Measurements from ENCODE around the gene MIF4GD.

The MIF4GD gene

GRCh38 chr17:75270966-75271232 is at the start of gene MIF4GD:
Gene MIF4GD, minus strand, starts transcription at chr17:75271231. Its CDS starts 1,036 bp downstream, at chr17:75270195.
- Mint-ChIP-seq H3K4me1 (peaks cover 25% of the 10 kb centered on the region), H3K4me3 (peak within 1 kb of the TSS; percentile 87), H3K36me3 (peaks cover 5% of the 10 kb centered on the region), H3K9me3 (no peaks in the 10 kb centered on the region), H3K27me3 (no peaks in the 10 kb centered on the region), H3K27ac (peak within 1 kb of the TSS; percentile 82)
- DNase-seq (ENCODE audit: low spot score in 2 of 2): no peak
- ATAC-seq (ENCODE audit: low read depth): peak; percentile 18

GRCh38 chr17:75319904-75320691 is 49.1 kb upstream of the MIF4GD start:
- ATAC-seq (ENCODE audit: low read depth): peak; percentile 60
- DNase-seq (ENCODE audit: low spot score in 2 of 2): no peak
- H3K4me1 Mint-ChIP-seq: peaks cover 37% of the 10 kb centered on the region
- peaks cover 14% of the 10 kb centered on the region for H3K36me3 Mint-ChIP-seq
- no peaks in the 10 kb centered on the region for H3K9me3 Mint-ChIP-seq
- peak overlapping the region; percentile 96 for H3K27ac Mint-ChIP-seq
- peak overlapping the region; percentile 64 for H3K4me3 Mint-ChIP-seq
- no peaks in the 10 kb centered on the region for H3K27me3 Mint-ChIP-seq

GRCh38 chr17:75318615-75319222 is 47.7 kb upstream of the MIF4GD start:
- Mint-ChIP-seq H3K36me3 (peaks cover 14% of the 10 kb centered on the region), H3K4me1 (peaks cover 40% of the 10 kb centered on the region), H3K27me3 (no peaks in the 10 kb centered on the region), H3K4me3 (peak overlapping the region; percentile 41), H3K9me3 (no peaks in the 10 kb centered on the region), H3K27ac (peak overlapping the region; percentile 96)
- no peak for DNase-seq (ENCODE audit: low spot score in 2 of 2)
- ATAC-seq (ENCODE audit: low read depth): no peak

- Mint-ChIP-seq H3K27me3 (no peaks in the 10 kb centered on the region), H3K27ac (peak overlapping the region; percentile 96), H3K9me3 (no peaks in the 10 kb centered on the region), H3K4me1 (peaks cover 39% of the 10 kb centered on the region), H3K36me3 (peaks cover 13% of the 10 kb centered on the region), H3K4me3 (peak overlapping the region; percentile 11)
- ATAC-seq (ENCODE audit: low read depth): no peak
- DNase-seq (ENCODE audit: low spot score in 2 of 2): no peak
Observed at GRCh38 chr17:75318211-75318610, 47.2 kb upstream of the MIF4GD start.

- Mint-ChIP-seq H3K27ac (peak overlapping the region; percentile 84), H3K27me3 (no peaks in the 10 kb centered on the region), H3K9me3 (no peaks in the 10 kb centered on the region), H3K36me3 (peaks cover 10% of the 10 kb centered on the region), H3K4me1 (peaks cover 42% of the 10 kb centered on the region), H3K4me3 (no peak overlapping the region)
- DNase-seq (ENCODE audit: low spot score in 2 of 2) (no peak), ATAC-seq (ENCODE audit: low read depth) (no peak)
Observed at GRCh38 chr17:75317671-75318070, 46.6 kb upstream of the MIF4GD start.

DNA sequence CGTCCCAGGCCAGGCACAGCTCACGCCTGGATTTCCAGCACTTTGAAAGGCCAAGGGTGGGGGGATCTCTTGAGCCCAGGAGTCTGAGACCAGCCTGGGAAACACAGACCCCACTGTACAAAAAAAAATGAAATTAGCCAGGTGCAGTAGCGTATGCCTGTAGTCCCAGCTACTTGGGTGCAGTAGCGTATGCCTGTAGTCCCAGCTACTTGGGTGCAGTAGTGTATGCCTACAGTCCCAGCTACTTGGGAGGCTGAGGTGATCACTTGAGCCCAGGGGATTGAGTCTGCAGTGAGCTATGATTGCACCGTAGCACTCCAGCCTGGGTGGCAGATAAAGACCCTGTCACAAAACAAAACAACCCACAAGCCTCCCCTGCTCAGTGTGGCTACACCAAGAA is 45.2 kb upstream of the MIF4GD start:
- Mint-ChIP-seq H3K9me3 (no peaks in the 10 kb centered on the region), H3K27ac (peak overlapping the region; percentile 87), H3K4me3 (no peak overlapping the region), H3K36me3 (peaks cover 10% of the 10 kb centered on the region), H3K27me3 (no peaks in the 10 kb centered on the region), H3K4me1 (peaks cover 47% of the 10 kb centered on the region)
- no peak for DNase-seq (ENCODE audit: low spot score in 2 of 2)
- no peak for ATAC-seq (ENCODE audit: low read depth)

DNA sequence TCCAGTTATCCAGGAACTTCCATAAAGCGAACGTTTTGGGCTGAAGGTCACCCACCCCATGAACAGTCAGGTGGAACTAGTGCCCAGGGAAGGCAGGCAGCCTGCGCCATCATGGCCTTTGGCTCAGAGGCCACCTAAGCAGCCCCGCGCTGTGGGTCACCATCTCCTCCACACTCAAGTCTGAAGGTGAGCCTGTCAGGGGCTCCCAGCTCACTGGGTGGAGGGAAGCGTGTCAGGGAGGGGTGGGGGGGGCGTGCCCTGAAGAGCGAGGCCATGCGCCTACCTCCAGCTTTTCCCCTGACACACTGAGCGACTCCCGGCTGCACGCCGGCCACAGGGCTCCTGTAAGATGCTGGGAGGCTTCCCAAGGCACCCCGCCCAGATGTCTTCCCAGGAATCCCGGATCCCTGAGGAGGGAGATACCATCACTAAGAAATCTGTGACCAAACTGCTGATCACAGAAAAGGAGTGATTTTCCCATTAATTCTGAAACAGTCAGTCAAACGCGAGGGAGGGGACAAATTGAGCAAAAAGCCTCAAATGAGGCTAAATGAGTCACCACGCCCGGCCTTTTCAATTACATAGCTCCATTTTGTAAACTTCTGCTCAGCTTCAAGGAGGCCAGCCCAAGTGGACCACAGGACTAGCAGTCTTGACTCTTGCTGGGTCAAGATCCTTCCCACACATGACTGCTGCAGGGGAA is 44.7 kb upstream of the MIF4GD start:
- Mint-ChIP-seq H3K4me1 (peaks cover 47% of the 10 kb centered on the region), H3K4me3 (no peak overlapping the region), H3K9me3 (no peaks in the 10 kb centered on the region), H3K36me3 (peaks cover 10% of the 10 kb centered on the region), H3K27ac (peak overlapping the region; percentile 87), H3K27me3 (no peaks in the 10 kb centered on the region)
- DNase-seq (ENCODE audit: low spot score in 2 of 2): no peak
- ATAC-seq (ENCODE audit: low read depth): no peak

- ATAC-seq (ENCODE audit: low read depth) (no peak), DNase-seq (ENCODE audit: low spot score in 2 of 2) (no peak)
- peak overlapping the region; percentile 52 for H3K27ac Mint-ChIP-seq
- H3K4me1 Mint-ChIP-seq: peaks cover 39% of the 10 kb centered on the region
- H3K36me3 Mint-ChIP-seq: peaks cover 7% of the 10 kb centered on the region
- H3K27me3 Mint-ChIP-seq: no peaks in the 10 kb centered on the region
- peak overlapping the region; percentile 46 for H3K4me3 Mint-ChIP-seq
- H3K9me3 Mint-ChIP-seq: no peaks in the 10 kb centered on the region
Observed at GRCh38 chr17:75313941-75314551, 43.0 kb upstream of the MIF4GD start.

GRCh38 chr17:75308732-75309629 is 38.0 kb upstream of the MIF4GD start:
- DNase-seq (ENCODE audit: low spot score in 2 of 2) (no peak), ATAC-seq (ENCODE audit: low read depth) (no peak)
- H3K4me1 Mint-ChIP-seq: peaks cover 23% of the 10 kb centered on the region
- H3K36me3 Mint-ChIP-seq: no peaks in the 10 kb centered on the region
- H3K27me3 Mint-ChIP-seq: no peaks in the 10 kb centered on the region
- H3K4me3 Mint-ChIP-seq: no peak overlapping the region
- no peaks in the 10 kb centered on the region for H3K9me3 Mint-ChIP-seq
- no peak overlapping the region for H3K27ac Mint-ChIP-seq

DNA sequence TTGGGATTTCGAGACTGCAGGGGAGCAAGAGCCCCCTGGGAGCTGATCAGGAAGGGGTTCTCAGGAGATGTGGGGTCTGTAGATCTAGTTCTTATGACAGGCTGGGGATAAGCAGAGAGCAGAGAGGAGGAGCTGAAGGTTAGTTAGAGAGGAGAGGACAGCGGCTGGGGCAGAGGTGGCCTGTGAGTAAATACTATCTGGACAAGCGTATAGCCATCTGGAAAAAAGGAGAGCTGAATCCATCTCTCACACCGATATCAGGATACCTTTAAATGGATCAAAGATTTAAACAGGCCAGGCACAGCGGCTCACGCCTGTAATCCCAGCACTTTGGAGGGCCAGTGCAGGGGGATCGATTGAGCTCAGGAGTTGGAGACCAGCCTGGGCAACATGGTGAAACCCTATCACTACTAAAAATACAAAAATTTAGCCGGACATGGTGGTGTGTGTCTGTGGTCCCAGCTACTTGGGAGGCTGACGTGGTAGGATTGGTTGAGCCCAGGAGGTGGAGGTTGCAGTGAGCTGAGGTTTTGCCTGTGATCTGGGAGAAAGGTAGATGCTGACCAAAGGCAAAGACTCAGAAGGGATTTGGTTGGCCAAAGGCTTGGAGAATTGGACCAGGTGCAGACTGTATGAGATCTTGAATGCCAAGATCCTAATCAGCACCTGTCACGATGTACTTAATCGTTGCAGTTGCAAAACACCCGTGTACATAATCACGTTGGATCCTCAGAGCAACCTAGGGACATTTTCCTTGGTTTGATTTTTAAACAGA is 37.1 kb upstream of the MIF4GD start:
- ATAC-seq (ENCODE audit: low read depth) (no peak), DNase-seq (ENCODE audit: low spot score in 2 of 2) (no peak)
- Mint-ChIP-seq H3K4me3 (no peak overlapping the region), H3K27ac (no peak overlapping the region), H3K4me1 (peaks cover 17% of the 10 kb centered on the region), H3K27me3 (no peaks in the 10 kb centered on the region), H3K36me3 (no peaks in the 10 kb centered on the region), H3K9me3 (no peaks in the 10 kb centered on the region)

- Mint-ChIP-seq H3K27me3 (no peaks in the 10 kb centered on the region), H3K9me3 (no peaks in the 10 kb centered on the region), H3K36me3 (no peaks in the 10 kb centered on the region), H3K4me3 (no peak overlapping the region), H3K4me1 (peaks cover 7% of the 10 kb centered on the region), H3K27ac (no peak overlapping the region)
- DNase-seq (ENCODE audit: low spot score in 2 of 2) (no peak), ATAC-seq (ENCODE audit: low read depth) (no peak)
Observed at GRCh38 chr17:75301502-75302206, 30.6 kb upstream of the MIF4GD start.

GRCh38 chr17:75301049-75301448 is 30.0 kb upstream of the MIF4GD start:
- H3K9me3 Mint-ChIP-seq: no peaks in the 10 kb centered on the region
- peaks cover 9% of the 10 kb centered on the region for H3K4me1 Mint-ChIP-seq
- no peak overlapping the region for H3K4me3 Mint-ChIP-seq
- ATAC-seq (ENCODE audit: low read depth) (no peak), DNase-seq (ENCODE audit: low spot score in 2 of 2) (no peak)
- H3K36me3 Mint-ChIP-seq: no peaks in the 10 kb centered on the region
- no peaks in the 10 kb centered on the region for H3K27me3 Mint-ChIP-seq
- no peak overlapping the region for H3K27ac Mint-ChIP-seq

Data from memory B cell (primary cell).